HL-60/S4 (cell line): Measurements from ENCODE around the gene ZCRB1.

Experiments
- in situ Hi-C: fragments of 300-500 bp; cut with MboI; formaldehyde crosslinking; loops from 2 replicates; pipeline ENCODE4 v1.14.3; 2022; ENCODE audit warnings: low sequenced_read_pairs

The ZCRB1 gene

GRCh38 chr12:42281844-42282243 is 44.0 kb downstream of the ZCRB1 start:
- in situ Hi-C loops = no loop called here

- in situ Hi-C loops = no loop called here
These were observed 44.6 kb downstream of the ZCRB1 start for GRCh38 chr12:42281278-42281677.

GRCh38 chr12:42278128-42278510 is 47.8 kb downstream of the ZCRB1 start:
- in situ Hi-C loops = no loop called here

GRCh38 chr12:42277396-42278127 is 48.3 kb downstream of the ZCRB1 start:
- in situ Hi-C loops = no loop called here

- in situ Hi-C loops = no loop called here
These were observed 50.4 kb downstream of the ZCRB1 start for GRCh38 chr12:42275499-42275898.

GRCh38 chr12:42273706-42274105 is 52.2 kb downstream of the ZCRB1 start:
- in situ Hi-C loops = no loop called here

GRCh38 chr12:42270596-42270995 is 55.3 kb downstream of the ZCRB1 start:
- in situ Hi-C loops = no loop called here

GRCh38 chr12:42267413-42268190 is 58.3 kb downstream of the ZCRB1 start:
- in situ Hi-C loops = no loop called here

- in situ Hi-C loops = no loop called here
These were observed 59.2 kb downstream of the ZCRB1 start for GRCh38 chr12:42266579-42267230.

GRCh38 chr12:42262271-42262670 is 63.6 kb downstream of the ZCRB1 start:
- in situ Hi-C loops = no loop called here
